Ramos (cell line): ENCODE measurements around the gene MALSU1.
"Not testable (repeated sequence)": the region's sequence is repeated elsewhere in the genome, so short reads cannot be mapped to it uniquely, and the experiment has no call there.

ENCODE experiments used
- in situ Hi-C: fragments of 300-500 bp; cut with MboI; formaldehyde crosslinking; loops from one replicate; pipeline ENCODE4 v1.14.3; 2022; ENCODE audit warnings: low sequenced_read_pairs; ENCODE audit not compliant: unreplicated experiment

The MALSU1 gene

DNA sequence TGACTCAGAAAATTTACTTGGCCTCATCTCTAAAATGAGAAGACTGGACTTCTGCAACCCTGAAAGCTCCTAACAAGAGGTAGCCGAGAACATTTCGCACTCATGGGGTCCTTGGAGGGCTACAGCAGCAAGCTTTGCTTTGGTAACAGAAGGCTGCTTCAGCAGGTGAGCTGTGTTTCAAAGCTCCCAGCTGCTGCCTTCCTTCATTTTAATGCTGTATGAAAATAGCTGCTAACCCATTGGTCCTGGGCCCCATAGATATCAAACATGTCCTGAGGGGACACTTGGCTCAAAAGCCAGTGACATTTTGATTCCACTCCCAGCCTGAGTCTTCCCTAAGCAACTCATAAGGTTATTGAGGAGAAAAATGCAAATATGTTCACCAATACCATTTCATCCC is 14.3 kb upstream of the MALSU1 start:
- in situ Hi-C loops = no loop called here

GRCh38 chr7:23285657-23286646 is 13.2 kb upstream of the MALSU1 start:
- in situ Hi-C loops = no loop called here

GRCh38 chr7:23287612-23288011 is 11.5 kb upstream of the MALSU1 start:
- in situ Hi-C loops = no loop called here

GRCh38 chr7:23290993-23291392 is 8.1 kb upstream of the MALSU1 start:
- in situ Hi-C loops = no loop called here

DNA sequence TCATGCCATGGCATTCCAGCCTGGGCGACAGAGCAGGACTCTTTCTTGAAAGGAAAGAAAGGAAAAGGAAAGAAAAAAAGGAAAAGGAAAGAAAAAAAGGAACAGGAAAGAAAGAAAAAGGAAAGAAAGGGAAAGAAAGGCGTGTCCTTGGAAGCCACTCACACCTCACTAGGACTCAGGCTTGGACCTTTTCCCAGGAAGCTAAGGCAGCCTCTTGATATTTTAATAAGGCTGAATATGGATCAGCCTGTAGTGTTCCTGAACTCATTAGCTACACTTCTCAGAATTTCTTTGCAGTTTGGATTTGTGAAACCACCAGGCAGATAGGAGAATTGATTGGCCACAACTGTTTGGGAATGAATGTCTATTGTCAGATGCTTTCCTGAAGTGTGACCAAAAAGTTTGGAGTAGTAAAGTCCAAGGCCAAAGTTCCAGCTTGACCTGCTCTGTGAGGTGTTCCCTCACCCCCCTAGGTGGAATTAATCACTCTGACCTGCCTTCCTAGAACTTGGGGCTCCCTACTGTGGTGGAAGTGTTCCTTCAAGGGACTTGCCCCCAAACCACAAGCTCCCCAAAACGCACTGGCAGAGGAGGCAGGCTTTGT is 7.1 kb upstream of the MALSU1 start:
- in situ Hi-C loops = no loop called here

DNA sequence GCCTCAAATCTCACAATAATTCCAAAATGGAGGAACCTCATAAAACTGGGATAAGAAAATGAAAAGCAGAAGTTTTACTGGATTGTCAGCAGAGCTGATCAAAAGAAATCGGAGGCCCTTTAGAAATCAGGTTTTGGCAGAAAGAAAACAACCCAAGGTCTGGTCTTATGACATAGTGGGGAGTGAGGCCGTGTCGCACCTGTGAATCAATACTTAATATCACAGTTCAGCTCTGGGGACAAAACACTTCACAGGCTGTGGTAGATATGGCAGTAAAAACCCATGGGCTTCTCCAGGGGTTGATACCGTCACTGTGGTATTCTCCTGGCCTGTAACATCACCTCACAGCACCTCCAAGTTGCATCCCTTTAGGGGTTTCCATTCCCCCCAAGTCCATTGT is 6.5 kb upstream of the MALSU1 start:
- in situ Hi-C loops = no loop called here

GRCh38 chr7:23293500-23294073 is 5.6 kb upstream of the MALSU1 start:
- in situ Hi-C loops = no loop called here

DNA sequence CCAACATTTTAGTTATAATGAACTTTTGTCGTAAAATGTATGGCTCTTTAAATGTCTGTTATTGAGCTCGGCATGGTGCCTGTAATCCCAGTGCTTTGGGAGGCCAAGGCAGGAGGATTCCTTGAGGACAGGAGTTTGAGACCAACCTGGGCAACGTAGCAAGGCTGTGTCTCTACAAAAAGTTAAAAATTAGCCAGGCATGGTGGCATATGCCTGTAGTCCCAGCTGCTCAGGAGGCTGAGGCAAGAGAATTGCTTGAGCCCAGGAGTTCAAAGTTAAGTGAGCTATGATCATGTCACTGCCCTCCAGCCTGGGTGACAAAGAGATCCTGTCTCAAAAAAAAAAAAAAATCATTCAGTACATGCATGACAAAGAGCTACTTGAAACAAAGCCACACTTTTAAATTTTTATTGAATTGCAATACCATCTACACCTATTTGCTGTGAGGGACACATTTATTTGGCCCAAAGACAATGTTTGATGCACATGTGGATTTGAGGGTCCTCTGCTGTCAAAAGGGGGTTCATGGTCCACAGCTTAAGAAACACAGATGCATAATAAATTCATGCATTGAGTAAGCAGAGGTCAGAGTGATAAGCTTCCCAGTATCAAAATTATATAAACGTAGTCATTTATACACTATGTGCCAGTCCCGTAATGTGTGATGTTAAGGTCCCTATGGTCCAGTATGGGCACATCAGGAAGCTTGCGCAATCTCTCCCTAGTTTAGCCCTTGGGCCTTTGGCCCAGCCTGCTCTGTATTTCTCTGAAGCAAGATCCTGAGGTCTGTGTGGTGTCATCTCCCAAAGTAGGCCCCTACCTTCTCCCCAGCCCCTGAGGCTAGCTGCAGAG is 4.4 kb upstream of the MALSU1 start:
- in situ Hi-C loops = no loop called here

DNA sequence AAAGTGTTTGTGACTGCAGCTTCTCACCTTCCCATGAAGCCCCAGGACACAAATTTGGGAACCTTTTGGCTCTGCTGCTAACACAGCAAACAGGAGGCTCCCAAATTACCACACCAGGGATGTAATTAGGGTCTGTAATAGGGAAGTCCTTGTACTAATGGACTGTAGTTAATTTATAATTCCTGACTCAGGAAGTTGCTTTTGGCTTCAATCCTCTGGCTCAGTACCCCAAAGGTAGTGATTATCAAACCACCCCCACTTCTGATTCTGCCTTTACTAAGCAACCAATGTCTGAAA is 3.8 kb upstream of the MALSU1 start:
- in situ Hi-C loops = no loop called here

DNA sequence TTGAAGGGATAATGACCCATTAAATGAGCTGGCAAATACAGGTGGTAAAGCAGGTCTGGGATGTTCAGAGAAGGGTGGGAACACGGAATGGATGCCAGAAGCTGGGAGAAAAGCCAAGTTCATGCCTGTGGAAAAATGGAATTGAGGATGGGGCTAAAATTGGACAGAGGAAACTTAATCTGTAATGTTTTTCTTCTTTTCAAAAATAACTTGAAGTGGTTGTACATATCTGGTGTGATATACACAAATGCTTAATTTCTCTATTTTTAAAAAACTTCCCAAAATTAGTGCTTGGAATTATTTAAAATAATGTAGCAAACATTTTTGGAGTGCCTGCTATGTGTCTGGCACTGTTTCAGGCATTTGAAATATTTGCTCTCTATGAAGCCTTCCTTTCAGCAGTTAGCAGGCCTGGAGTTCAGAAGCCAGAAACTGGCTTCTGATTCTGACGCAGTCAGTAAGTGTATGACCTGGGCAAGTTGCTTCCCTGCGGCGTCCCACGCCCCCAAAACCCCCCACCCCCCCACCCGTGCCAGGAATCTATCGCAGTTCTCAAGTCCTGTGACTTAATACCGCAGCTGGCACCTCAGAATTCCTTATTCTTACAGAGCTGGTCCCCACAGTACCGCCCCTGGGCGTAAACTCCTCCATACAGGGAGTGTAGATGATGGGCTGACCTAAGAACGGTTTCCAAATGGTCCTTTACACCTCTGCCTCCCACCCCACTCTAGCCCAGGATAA is 828 bp upstream of the MALSU1 start:
- in situ Hi-C loops = no loop called here

- in situ Hi-C loops = no loop called here
Observed at GRCh38 chr7:23299770-23300300, 696 bp downstream of the MALSU1 start.

DNA sequence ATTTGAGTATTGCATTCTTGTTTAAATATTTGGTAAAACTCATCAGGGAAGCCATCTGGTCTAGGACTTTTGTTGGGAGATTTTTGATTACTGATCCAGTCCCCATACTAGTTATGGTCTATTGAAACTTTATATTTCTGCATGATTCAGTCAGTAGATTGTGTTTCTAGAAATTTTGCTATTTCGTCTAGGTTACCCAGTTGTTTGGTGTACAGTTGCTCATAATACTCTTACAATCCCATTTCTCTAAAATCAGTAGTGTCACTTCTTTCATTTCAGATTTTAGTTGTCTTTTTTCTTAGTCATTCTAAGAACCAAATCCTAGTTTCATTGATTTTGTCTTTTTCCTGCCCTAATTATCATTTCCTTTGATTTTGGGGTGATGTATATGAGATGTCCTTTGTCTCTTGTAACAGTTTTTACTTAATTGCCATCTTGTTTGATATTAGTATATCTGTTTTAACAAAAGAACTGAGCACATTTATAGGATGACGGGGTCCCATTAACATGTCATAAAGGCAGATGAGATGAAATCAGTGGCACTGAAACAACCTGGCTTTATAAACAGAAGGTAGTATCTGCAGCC is 7.9 kb downstream of the MALSU1 start:
- in situ Hi-C loops = no loop called here

DNA sequence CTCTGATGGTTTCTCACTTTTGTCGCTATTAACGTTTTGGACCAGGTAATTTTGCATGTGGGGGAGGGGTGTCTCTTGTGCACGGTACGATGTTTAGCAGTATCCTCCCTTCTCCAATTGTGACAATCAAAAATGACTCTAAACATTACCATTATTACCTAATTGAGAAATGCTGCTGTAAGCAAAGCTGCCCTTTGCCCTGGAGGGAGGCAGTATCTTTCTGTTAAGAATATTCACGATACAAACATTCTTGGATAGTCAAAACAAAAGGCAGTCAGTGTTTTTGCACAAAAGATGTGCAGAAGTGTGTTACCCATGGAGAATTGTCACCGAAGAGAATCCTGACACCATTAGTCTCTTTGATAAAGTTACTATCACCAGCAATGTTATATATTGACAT is 9.6 kb downstream of the MALSU1 start:
- in situ Hi-C loops = no loop called here

DNA sequence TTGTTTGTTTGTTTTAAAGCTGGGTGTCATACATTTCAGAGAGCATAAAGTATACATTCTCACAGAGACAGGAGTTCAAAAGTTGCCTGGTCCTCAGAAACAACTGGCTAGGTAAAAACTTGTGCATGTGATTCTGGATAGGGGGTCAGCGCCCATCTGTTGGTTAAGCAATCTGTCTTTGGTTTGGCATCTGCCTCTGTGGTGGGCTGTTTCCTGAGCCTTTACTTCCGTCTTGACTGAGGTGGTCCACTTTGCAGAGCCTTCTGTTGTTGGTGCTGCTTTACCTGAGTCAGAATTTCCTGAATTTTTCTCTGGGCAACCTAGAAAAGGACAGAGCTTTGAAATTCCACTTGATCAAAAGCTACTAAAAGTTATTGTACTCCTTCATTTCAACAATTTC is 13.0 kb downstream of the MALSU1 start:
- in situ Hi-C loops = not testable (repeated sequence)

DNA sequence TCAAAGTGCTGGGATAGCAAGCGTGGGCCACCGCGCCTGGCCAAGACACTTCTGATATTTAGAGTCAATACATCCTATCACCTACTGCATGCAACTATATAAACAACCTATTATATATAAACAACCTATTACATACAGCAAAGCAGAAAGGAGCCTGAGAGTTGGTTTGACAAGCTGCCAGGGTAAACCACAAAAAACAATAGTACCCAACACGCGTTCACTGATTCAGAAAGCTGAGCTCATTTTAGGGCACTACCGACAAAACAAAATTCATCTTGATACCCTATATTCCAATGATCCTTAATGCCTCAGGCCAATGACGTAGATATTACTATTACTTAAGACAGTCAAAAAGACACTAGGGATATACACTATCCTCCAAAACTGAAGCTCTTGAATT is 16.2 kb downstream of the MALSU1 start:
- in situ Hi-C loops = no loop called here

DNA sequence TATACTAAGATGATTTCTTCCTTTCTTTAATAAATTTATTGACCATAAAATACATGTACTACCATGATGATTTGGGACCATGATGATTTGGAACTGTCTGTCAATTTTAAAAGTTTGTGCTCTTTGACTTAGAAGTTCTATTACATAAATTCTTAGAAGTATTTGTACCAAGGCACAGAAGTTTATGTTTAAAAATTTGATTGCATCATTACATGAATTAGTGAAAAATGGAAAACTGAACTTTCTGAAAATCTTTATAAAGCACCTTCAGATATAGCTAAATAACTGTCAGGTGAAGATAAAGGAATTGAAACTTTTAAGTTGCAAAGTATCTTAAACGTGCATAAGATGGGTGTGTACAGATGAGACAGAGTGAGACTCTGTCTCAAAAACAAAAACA is 32.0 kb downstream of the MALSU1 start:
- in situ Hi-C loops = no loop called here

- in situ Hi-C loops = no loop called here
Observed at GRCh38 chr7:23332193-23332592, 33.1 kb downstream of the MALSU1 start.

- in situ Hi-C loops = no loop called here
Observed at GRCh38 chr7:23332910-23333612, 33.9 kb downstream of the MALSU1 start.
